AG09309 (cell line): ENCODE measurements around the gene CSNK1A1.

ENCODE experiments used
- DNase-seq: peaks from one replicate; pipeline ENCODE4 v3.0.0-alpha.2; 2010; ENCODE audit warnings: low read depth
- H3K4me3 ChIP-seq: 2 replicates; pipeline ENCODE4 v1.5.1; 2011; ENCODE audit warnings: mild to moderate bottlenecking, low read depth, low read length, moderate library complexity; ENCODE audit not compliant: control insufficient read depth
- TF ChIP-seq, protein P1 (sequence below): IDR thresholded peaks from 2 replicates; pipeline ENCODE4 v1.5.1; 2011; ENCODE audit warnings: mild to moderate bottlenecking, low read depth, low read length, inconsistent platforms; ENCODE audit not compliant: insufficient read depth, control insufficient read depth; ENCODE audit errors: missing control alignments

The CSNK1A1 gene

DNA sequence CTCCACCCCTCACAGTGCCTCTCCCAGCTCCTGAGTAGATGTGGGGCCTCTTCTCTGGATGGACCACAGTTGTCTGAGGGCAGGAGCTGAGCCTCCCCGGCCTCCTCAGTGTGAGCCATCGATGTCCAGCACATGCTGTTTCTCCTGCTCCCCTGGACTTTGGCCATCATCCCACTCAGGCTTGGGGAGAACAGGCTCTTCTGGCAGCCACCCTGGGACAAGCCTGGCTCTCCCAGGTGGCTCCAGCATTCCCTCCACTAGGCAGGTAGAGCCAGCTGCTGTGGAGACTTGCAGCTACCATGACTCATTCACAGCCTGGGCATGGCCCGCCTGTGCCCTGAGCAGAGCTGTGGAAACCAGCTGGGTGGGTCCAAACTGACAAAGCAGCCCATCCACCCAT lies 77.0 kb downstream of the CSNK1A1 start:
- TF ChIP-seq, protein P1, sequence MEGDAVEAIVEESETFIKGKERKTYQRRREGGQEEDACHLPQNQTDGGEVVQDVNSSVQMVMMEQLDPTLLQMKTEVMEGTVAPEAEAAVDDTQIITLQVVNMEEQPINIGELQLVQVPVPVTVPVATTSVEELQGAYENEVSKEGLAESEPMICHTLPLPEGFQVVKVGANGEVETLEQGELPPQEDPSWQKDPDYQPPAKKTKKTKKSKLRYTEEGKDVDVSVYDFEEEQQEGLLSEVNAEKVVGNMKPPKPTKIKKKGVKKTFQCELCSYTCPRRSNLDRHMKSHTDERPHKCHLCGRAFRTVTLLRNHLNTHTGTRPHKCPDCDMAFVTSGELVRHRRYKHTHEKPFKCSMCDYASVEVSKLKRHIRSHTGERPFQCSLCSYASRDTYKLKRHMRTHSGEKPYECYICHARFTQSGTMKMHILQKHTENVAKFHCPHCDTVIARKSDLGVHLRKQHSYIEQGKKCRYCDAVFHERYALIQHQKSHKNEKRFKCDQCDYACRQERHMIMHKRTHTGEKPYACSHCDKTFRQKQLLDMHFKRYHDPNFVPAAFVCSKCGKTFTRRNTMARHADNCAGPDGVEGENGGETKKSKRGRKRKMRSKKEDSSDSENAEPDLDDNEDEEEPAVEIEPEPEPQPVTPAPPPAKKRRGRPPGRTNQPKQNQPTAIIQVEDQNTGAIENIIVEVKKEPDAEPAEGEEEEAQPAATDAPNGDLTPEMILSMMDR: no peak
- no peak for DNase-seq
- no peak overlapping the region for H3K4me3 ChIP-seq

DNA sequence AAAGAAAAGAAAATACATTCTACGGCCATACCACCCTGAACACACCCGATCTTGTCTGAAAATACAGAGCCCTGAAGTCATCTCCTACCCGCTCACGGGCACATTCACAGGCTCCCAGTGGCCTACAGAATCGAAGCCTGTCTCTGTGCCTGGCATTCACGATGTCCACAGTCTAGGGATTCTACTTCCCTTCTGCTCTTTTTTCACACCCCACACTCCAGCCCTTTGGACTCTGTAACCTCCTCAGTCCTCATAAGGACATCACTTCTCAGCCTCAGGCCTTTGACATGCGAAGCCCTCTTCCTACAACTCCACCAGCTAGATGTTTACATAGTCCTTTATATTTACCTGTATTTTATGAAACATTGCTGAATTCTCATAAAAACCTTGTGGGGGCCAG lies 77.8 kb downstream of the CSNK1A1 start:
- no peak for DNase-seq
- TF ChIP-seq, protein P1: no peak
- no peak overlapping the region for H3K4me3 ChIP-seq

DNA sequence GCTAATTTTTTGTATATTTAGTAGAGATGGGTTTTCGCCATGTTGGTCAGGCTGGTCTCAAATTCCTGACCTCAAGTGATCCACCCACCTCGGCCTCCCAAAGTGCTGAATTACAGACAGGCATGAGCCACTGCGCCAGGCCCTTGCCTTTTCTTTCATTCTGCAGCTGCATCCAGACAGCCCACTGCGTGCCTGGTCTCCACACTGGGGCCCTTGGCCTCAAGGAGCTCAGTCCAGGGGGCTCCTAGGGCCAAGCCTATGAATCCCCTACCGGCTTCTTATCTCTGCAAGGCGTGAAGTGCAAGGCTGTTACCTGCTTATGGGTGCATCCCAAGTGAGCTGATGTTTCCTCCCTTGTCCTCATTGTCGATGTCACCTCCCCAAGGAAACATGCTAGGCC lies 78.8 kb downstream of the CSNK1A1 start:
- DNase-seq: no peak
- no peak overlapping the region for H3K4me3 ChIP-seq
- TF ChIP-seq, protein P1: no peak

DNA sequence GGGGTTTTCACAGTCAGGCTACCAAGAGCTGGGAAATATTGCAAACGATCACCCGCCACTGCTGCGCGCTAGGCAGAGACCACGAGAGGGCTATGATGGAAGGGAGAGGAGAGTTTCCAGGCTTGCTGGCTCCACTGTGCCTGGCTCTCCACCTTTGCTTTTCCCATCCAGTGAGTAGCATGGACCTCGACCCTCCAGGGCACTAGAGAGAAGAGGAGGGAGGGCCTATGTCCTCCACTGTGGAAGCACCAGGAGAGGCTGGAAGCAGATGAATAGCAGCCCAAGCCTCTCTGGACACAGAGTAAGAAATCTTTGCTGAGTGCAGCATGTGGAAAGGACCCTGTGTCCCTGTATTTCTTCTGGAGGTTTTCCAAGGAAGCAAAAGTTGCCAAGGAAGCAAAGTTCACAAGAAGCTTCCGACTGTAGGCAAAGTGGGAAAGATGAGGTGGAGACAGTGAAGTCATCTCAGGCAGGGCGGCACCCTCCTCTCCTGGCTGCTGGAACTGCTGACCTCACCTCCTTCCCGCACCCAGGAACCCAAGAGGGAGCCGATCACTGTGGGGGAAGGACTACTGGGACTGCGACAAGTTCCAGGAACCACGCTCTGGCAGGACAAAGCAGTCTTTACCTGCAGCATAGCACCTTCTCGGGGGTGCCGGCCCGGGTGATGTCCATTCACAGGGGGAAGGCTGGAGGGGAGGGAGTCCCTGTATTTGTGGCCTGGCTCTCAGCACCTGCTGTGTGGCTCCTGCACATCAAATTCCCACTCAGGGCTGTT lies 79.6 kb downstream of the CSNK1A1 start:
- H3K4me3 ChIP-seq: no peak overlapping the region
- TF ChIP-seq, protein P1: no peak
- no peak for DNase-seq

DNA sequence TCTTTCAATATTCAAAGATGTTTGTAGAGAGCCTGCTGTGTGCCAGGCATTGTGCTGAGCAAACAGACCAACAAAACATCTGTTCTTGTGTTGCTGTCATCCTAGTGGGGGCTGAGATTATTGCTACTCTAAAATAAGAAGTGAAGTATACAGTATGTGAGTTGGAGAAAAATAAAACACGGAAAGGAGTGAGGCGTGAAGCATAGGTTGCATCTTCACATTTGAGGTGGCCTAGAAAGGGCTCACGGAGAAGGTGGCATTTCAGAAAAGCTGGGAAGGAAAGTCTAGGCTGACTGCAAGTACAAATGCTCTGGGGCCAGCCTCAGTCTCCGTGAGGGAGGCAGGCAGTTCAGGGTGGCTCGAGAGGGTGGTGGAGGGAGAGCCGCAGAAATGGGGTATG lies 80.3 kb downstream of the CSNK1A1 start:
- TF ChIP-seq, protein P1: no peak
- H3K4me3 ChIP-seq: no peak overlapping the region
- DNase-seq: no peak

DNA sequence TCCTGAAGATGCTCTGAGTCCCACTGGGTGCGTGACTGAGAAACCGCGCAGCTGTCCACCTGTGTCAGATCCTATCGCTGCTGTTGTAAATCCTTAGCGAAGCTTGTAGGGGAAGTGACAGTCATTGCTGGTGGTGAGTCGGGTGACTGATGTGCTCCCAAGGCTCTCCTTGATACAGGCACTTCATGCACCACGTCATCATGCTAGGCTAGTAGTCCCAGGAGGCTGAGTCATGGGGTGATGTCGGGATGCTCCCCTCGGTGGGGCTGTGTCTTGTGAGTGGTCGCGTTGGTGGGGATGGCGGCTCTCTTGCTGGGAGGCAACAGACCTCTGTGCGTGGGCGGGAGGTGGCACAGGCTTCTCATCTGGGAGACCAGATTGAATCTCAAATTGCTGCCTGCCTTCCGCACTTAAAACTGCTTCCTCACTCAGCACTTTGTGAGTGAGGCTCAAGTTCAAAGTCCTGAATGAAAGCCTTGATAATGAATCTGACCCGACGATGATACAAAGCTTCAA lies 84.7 kb downstream of the CSNK1A1 start:
- H3K4me3 ChIP-seq: no peak overlapping the region
- DNase-seq: no peak

More for the DNA sequence above, 84.7 kb downstream of the CSNK1A1 start:
- TF ChIP-seq, protein P1: no peak
